PC-3 (cell line): ENCODE results near the gene TBCCD1. TPM values are rescaled to one million over a fixed set of nuclear protein-coding genes. Genes with fewer than 3 reads are reported as not detected.

ENCODE experiments used
- ATAC-seq: fragments of 200-7000 bp; cut with Tn5 transposase; 2 replicates; pipeline ENCODE4 v1.9.1; 2020; ENCODE audit warnings: mild to moderate bottlenecking, moderate library complexity
- BruUV-seq: library from RNA; stranded (reverse); fragments of 400-500 nt; replicated peaks from 2 replicates; lab custom pipeline; 2021; lab: Mats Ljungman, UMichigan
- CTCF ChIA-PET: fragments of 300-600 bp; sonication (Branson Sonifier 250); formaldehyde crosslinking; loops from one replicate; lab custom pipeline; 2022; ENCODE audit warnings: antibody characterized with exemption; lab: Charles Lee
- POLR2A ChIA-PET: fragments of 300-600 bp; sonication (Branson Sonifier 250); formaldehyde crosslinking; loops from one replicate; lab custom pipeline; 2022; ENCODE audit warnings: antibody characterized with exemption; ENCODE audit not compliant: unreplicated experiment; lab: Charles Lee
- DNase-seq: peaks from one replicate; pipeline ENCODE4 v3.0.0-alpha.2; 2015
- H2AFZ ChIP-seq: fragments of 300-600 bp; sonication (generic); 2 replicates; pipeline ENCODE4 v1.6.0; 2016; ENCODE audit warnings: antibody characterized with exemption, low read length
- H3F3A ChIP-seq: fragments of 300-600 bp; sonication (generic); one replicate; pipeline ENCODE4 v1.6.0; 2017; ENCODE audit warnings: antibody characterized with exemption, low read length, control low read depth, mild to moderate bottlenecking; ENCODE audit not compliant: unreplicated experiment
- H3K27ac ChIP-seq: fragments of 300-600 bp; sonication (generic); 2 replicates; pipeline ENCODE4 v1.5.1; 2016; ENCODE audit warnings: mild to moderate bottlenecking, low read length
- H3K27me3 ChIP-seq: fragments of 300-600 bp; sonication (generic); 2 replicates; pipeline ENCODE4 v1.6.1; 2016; ENCODE audit warnings: low read length, mixed read lengths
- H3K36me3 ChIP-seq: fragments of 300-600 bp; sonication (generic); 2 replicates; pipeline ENCODE4 v1.6.1; 2016; ENCODE audit warnings: low read depth, mixed run types, low read length, mixed read lengths
- H3K4me1 ChIP-seq: fragments of 300-600 bp; sonication (generic); 2 replicates; pipeline ENCODE4 v1.5.1; 2016; ENCODE audit warnings: low read length; ENCODE audit not compliant: insufficient read depth
- H3K4me2 ChIP-seq: fragments of 300-600 bp; sonication (generic); 2 replicates; pipeline ENCODE4 v1.6.0; 2016; ENCODE audit warnings: low read length
- H3K4me3 ChIP-seq: fragments of 300-600 bp; sonication (generic); 2 replicates; pipeline ENCODE4 v1.5.1; 2016; ENCODE audit warnings: mild to moderate bottlenecking, low read length, mixed read lengths
- H3K79me2 ChIP-seq: fragments of 300-600 bp; sonication (generic); 2 replicates; pipeline ENCODE4 v1.6.1; 2017; ENCODE audit warnings: low read length, mixed read lengths
- H3K9ac ChIP-seq: fragments of 300-600 bp; sonication (generic); 2 replicates; pipeline ENCODE4 v1.6.0; 2016; ENCODE audit warnings: mild to moderate bottlenecking, low read length
- H3K9me2 ChIP-seq: fragments of 300-600 bp; sonication (generic); replicated peaks from 2 replicates; pipeline ENCODE4 v1.6.1; 2016; ENCODE audit warnings: mixed run types, low read length, mixed read lengths
- H3K9me3 ChIP-seq: fragments of 300-600 bp; sonication (generic); 2 replicates; pipeline ENCODE4 v1.6.1; 2016; ENCODE audit warnings: low read length, mixed read lengths
- H4K20me1 ChIP-seq: fragments of 300-600 bp; sonication (generic); 2 replicates; pipeline ENCODE4 v1.6.1; 2016; ENCODE audit warnings: low read length, mixed read lengths
- EZH2 ChIP-seq: fragments of 300-600 bp; sonication (generic); IDR thresholded peaks from one replicate; pipeline ENCODE4 v1.6.1; 2017; ENCODE audit warnings: antibody characterized with exemption, mild to moderate bottlenecking, low read length; ENCODE audit not compliant: unreplicated experiment
- EZH2phosphoT487 ChIP-seq: fragments of 300-600 bp; sonication (generic); IDR thresholded peaks from 2 replicates; pipeline ENCODE4 v1.6.1; 2018; ENCODE audit warnings: mild to moderate bottlenecking, antibody characterized with exemption, low read length, borderline replicate concordance
- intact Hi-C: fragments of 100-400 bp; cut with micrococcal nuclease; formaldehyde crosslinking; loops from 2 replicates; pipeline ENCODE4 v1.9.0; 2023
- total RNA-seq: library from RNA; depleted of rRNA; stranded (reverse); fragments of >200 nt; gene quantifications from 2 replicates; pipeline ENCODE4 v1.2.3, GENCODE V29; 2014
- TF ChIP-seq, protein P1 (sequence below): fragments of 300-600 bp; sonication (generic); conservative IDR thresholded peaks from 2 replicates; pipeline ENCODE4 v1.5.1; 2017; ENCODE audit warnings: antibody characterized with exemption, low read depth, mild to moderate bottlenecking, low read length

TBCCD1 gene
- total RNA-seq, 1 experiment from 2014 or later = 17.0 TPM

DNA sequence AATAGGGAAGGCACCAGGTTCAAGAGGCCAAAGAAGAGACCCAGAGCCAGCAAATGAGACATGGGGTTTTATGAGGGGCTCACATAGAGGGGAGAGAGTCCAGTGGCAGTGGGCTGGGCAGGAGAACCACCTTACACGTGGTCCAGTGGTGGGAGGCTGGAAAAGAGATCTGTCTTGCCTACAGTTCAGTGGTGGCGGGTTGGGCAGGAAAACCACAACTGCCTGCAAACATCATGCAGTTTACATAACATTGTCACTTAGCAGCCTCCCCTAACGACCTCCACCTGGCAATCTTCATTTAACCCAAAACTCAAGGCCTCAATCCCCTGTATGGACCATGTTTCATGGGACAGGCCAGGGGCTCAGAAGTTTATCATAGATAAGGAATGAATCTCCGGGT, 52.0 kb downstream of the TBCCD1 start:
- H3K9me3 ChIP-seq = no peaks in the 10 kb centered on the region
- H3K9ac ChIP-seq = no peak overlapping the region
- 0 out of 2 replicates have a peak, but pooled peaks cover 15% of the 10 kb centered on the region for H3K27me3 ChIP-seq
- H3K4me2 ChIP-seq = no peak overlapping the region
- intact Hi-C loops = no loop called here
- TF ChIP-seq EZH2phosphoT487 (no peak), EZH2 (no peak)
- TF ChIP-seq, protein P1, sequence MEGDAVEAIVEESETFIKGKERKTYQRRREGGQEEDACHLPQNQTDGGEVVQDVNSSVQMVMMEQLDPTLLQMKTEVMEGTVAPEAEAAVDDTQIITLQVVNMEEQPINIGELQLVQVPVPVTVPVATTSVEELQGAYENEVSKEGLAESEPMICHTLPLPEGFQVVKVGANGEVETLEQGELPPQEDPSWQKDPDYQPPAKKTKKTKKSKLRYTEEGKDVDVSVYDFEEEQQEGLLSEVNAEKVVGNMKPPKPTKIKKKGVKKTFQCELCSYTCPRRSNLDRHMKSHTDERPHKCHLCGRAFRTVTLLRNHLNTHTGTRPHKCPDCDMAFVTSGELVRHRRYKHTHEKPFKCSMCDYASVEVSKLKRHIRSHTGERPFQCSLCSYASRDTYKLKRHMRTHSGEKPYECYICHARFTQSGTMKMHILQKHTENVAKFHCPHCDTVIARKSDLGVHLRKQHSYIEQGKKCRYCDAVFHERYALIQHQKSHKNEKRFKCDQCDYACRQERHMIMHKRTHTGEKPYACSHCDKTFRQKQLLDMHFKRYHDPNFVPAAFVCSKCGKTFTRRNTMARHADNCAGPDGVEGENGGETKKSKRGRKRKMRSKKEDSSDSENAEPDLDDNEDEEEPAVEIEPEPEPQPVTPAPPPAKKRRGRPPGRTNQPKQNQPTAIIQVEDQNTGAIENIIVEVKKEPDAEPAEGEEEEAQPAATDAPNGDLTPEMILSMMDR = no peak
- ChIA-PET POLR2A (no interaction called here), CTCF (no interaction called here)
- no peaks in the 10 kb centered on the region for H3K9me2 ChIP-seq
- no peak overlapping the region for H3K27ac ChIP-seq
- no peak overlapping the region for H3K4me3 ChIP-seq
- H3K4me1 ChIP-seq = no peaks in the 10 kb centered on the region
- H3K79me2 ChIP-seq = no peaks in the 10 kb centered on the region
- no peak overlapping the region for H2AFZ ChIP-seq
- no peaks in the 10 kb centered on the region for H3K36me3 ChIP-seq
- ATAC-seq (no peak), DNase-seq (no peak)
- H4K20me1 ChIP-seq = no peaks in the 10 kb centered on the region
- BruUV-seq = no TSS peak
- no peaks in the 10 kb centered on the region for H3F3A ChIP-seq

DNA sequence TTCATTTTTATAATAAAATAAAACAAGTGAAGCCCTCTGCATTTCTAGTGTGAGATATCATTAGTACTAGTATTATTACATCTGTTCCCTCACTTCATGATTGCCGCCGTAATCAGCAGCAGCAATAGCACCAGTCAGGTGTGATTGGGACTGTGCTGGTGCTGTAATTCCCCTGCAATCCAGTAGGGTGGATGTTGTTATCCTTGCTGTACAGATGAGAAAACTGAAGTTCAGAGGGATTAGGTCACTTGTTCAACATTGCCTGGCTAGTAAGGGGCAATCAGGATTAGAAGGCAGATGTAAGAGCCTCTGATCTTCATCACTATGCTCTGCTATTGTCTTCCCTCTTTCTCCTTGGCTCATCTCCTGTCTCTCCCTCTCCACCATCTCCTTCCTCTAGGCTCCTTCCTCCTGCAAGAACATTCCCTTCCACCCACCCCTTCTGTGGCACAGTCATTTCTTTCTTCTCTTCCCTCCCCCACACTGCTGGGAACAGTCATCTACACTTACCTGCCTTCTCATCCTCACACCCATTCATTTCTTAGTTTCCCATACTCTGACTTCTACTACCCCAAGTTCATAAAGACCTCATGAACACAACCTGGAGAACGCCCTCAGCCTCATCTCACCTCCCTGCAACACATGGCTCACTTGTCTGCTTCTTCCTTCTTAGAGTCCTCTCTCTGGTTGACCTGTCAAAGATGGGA, 52.7 kb downstream of the TBCCD1 start:
- no peaks in the 10 kb centered on the region for H3F3A ChIP-seq

More for the DNA sequence above, 52.7 kb downstream of the TBCCD1 start:
- no peaks in the 10 kb centered on the region for H3K36me3 ChIP-seq
- no peaks in the 10 kb centered on the region for H3K9me2 ChIP-seq
- no peaks in the 10 kb centered on the region for H3K4me1 ChIP-seq
- H3K27ac ChIP-seq = no peak overlapping the region
- POLR2A ChIA-PET = no interaction called here
- no TSS peak for BruUV-seq
- ATAC-seq = peak; percentile 38; the same call in 1 of the 2 replicates
- no peak overlapping the region for H3K4me2 ChIP-seq
- CTCF ChIA-PET = no interaction called here
- H2AFZ ChIP-seq = no peak overlapping the region
- TF ChIP-seq EZH2 (no peak), EZH2phosphoT487 (no peak)
- TF ChIP-seq, protein P1 = peak; percentile 51
- peak; percentile 35 for DNase-seq
- intact Hi-C loops = no loop called here
- no peaks in the 10 kb centered on the region for H3K79me2 ChIP-seq
- H3K9me3 ChIP-seq = no peaks in the 10 kb centered on the region
- no peaks in the 10 kb centered on the region for H4K20me1 ChIP-seq
- H3K4me3 ChIP-seq = no peak overlapping the region
- H3K27me3 ChIP-seq = 0 out of 2 replicates have a peak, but pooled peaks cover 15% of the 10 kb centered on the region
- H3K9ac ChIP-seq = no peak overlapping the region
